HepG2 (cell line): ENCODE results near the gene EXOC1. TPM values are rescaled to one million over a fixed set of nuclear protein-coding genes. Genes with fewer than 3 reads are reported as not detected.
A peak's percentile ranks its signal among the peaks of the same experiment; 100 is the strongest.

Experiments used
- ATAC-seq: fragments of 200-7000 bp; cut with Tn5 transposase; 3 replicates; pipeline ENCODE4 v1.9.1; 2020; ENCODE audit warnings: mild to moderate bottlenecking, moderate library complexity
- BruUV-seq: library from RNA; stranded (reverse); fragments of 400-500 nt; replicated peaks from 2 replicates; lab custom pipeline; 2021; lab: Mats Ljungman, UMichigan
- CTCF ChIA-PET: fragments of 300-600 bp; formaldehyde crosslinking; extraction: SDS; loops from one replicate; lab custom pipeline; 2021; ENCODE audit warnings: low total read pairs, inconsistent platforms, low intra/inter-chr PET ratio; lab: Yijun Ruan, JAX
- POLR2A ChIA-PET: fragments of 350-600 bp; sonication (Branson Sonifier 250); formaldehyde crosslinking; loops from one replicate; lab custom pipeline; 2020; ENCODE audit warnings: antibody characterized with exemption, inconsistent platforms; lab: Yijun Ruan, JAX
- DNase-seq: peaks from one replicate; pipeline ENCODE4 v3.0.0-alpha.2; 2015; ENCODE audit warnings: low spot score
- FAIRE-seq: peaks from 3 replicates; lab custom pipeline; 2011; peaks lifted over from hg19 to GRCh38; lab: Jason Lieb, UNC
- H2AFZ ChIP-seq: one replicate; pipeline ENCODE4 v1.6.1; 2011; ENCODE audit warnings: low read length, inconsistent platforms
- H3K27ac ChIP-seq: fragments of 300-600 bp; 3 replicates; pipeline ENCODE4 v1.8.0; 2011; ENCODE audit warnings: mixed run types, mild to moderate bottlenecking, mixed read lengths, low read length, inconsistent platforms; ENCODE audit not compliant: insufficient read depth; ENCODE audit errors: extremely low read length
- H3K27me3 ChIP-seq, 2 experiments: fragments of 200-600 bp in 1 of 2; 2 replicates in 1 of 2; 3 replicates in 1 of 2; pipeline versions ENCODE4 v1.6.0 to v1.8.0; 2011; ENCODE audit warnings: low read length in 2 of 2, mild to moderate bottlenecking in 2 of 2, moderate library complexity in 2 of 2, inconsistent platforms in 1 of 2; ENCODE audit not compliant: insufficient read depth in 2 of 2, control insufficient read depth in 1 of 2
- H3K36me3 ChIP-seq, 2 experiments: fragments of 200-600 bp in 1 of 2; replicated peaks in 1 of 2; 2 replicates in 1 of 2; 3 replicates in 1 of 2; pipeline versions ENCODE4 v1.5.1 to v1.8.0; 2011; ENCODE audit warnings: low read length in 2 of 2, inconsistent platforms in 1 of 2; ENCODE audit not compliant: insufficient read depth in 2 of 2, control insufficient read depth in 1 of 2
- H3K4me1 ChIP-seq: 2 replicates; pipeline ENCODE4 v1.5.1; 2012; ENCODE audit warnings: low read length, inconsistent platforms; ENCODE audit not compliant: insufficient read depth
- H3K4me2 ChIP-seq: 2 replicates; pipeline ENCODE4 v1.6.0; 2011; ENCODE audit warnings: low read depth, low read length, inconsistent platforms
- H3K4me3 ChIP-seq, 3 experiments: fragments of 200-600 bp in 1 of 3; sonication (generic), shearing (Covaris generic) in 1 of 3; replicated peaks in 1 of 3; 2 replicates each; pipeline ENCODE4 v1.5.1; 2011 to 2016; ENCODE audit warnings: low read length in 3 of 3, inconsistent platforms in 2 of 3, low read depth in 2 of 3, mild to moderate bottlenecking in 2 of 3, control low read depth in 1 of 3, mixed read lengths in 1 of 3; ENCODE audit not compliant: insufficient read depth in 1 of 3
- H3K79me2 ChIP-seq: one replicate; pipeline ENCODE4 v1.6.1; 2011; ENCODE audit warnings: low read length, inconsistent platforms; ENCODE audit not compliant: insufficient read depth
- H3K9ac ChIP-seq: 2 replicates; pipeline ENCODE4 v1.6.0; 2011; ENCODE audit warnings: mild to moderate bottlenecking, low read depth, low read length, inconsistent platforms; ENCODE audit not compliant: insufficient read depth
- H3K9me3 ChIP-seq: 2 replicates; pipeline ENCODE4 v1.5.1; 2012; ENCODE audit warnings: mild to moderate bottlenecking, low read length
- H4K20me1 ChIP-seq: 2 replicates; pipeline ENCODE4 v1.6.0; 2011; ENCODE audit warnings: inconsistent platforms, mild to moderate bottlenecking, low read length, moderate library complexity; ENCODE audit not compliant: insufficient read depth
- EP300 ChIP-seq, 3 experiments: sonication (generic) in 1 of 3; formaldehyde crosslinking in 1 of 3; IDR thresholded peaks; 2 replicates each; pipeline versions ENCODE4 v1.5.1 to v1.6.1; 2011 to 2020; ENCODE audit warnings: low read depth in 2 of 3, low read length in 2 of 3, borderline replicate concordance in 1 of 3, improper control_type of control experiment in 1 of 3, mild to moderate bottlenecking in 1 of 3, missing genetic modification reagents in 1 of 3, moderate library complexity in 1 of 3
- HNF4G ChIP-seq, 2 experiments: sonication (generic) in 1 of 2; formaldehyde crosslinking in 1 of 2; IDR thresholded peaks; 2 replicates each; pipeline versions ENCODE4 v1.4.0 to v1.6.1; 2011 to 2020; ENCODE audit warnings: borderline replicate concordance in 2 of 2, low read depth in 2 of 2, mild to moderate bottlenecking in 2 of 2, low read length in 1 of 2, missing genetic modification reagents in 1 of 2, moderate library complexity in 1 of 2
- PITX1 ChIP-seq: sonication (generic); formaldehyde crosslinking; IDR thresholded peaks from 2 replicates; pipeline ENCODE4 v1.5.1; 2020; ENCODE audit warnings: mild to moderate bottlenecking, missing genetic modification reagents
- RFX5 ChIP-seq: IDR thresholded peaks from 2 replicates; pipeline ENCODE4 v1.6.1; 2011; ENCODE audit warnings: low read depth, low read length, improper control_type of control experiment
- ZNF205 ChIP-seq: IDR thresholded peaks from 2 replicates; pipeline ENCODE4 v1.6.1; 2018; ENCODE audit warnings: missing biosample characterization, missing genetic modification reagents
- ZNF670 ChIP-seq: sonication (generic); formaldehyde crosslinking; IDR thresholded peaks from 2 replicates; pipeline ENCODE4 v1.8.0; 2022; ENCODE audit warnings: mild to moderate bottlenecking, missing genetic modification reagents, borderline replicate concordance
- WGBS: methylation state at CpG from one replicate; pipeline ENCODE4 v1.1.6; 2017; ENCODE audit warnings: low lambda C conversion rate; 5-methylcytosine and 5-hydroxymethylcytosine counted together
- in situ Hi-C: cut with HindIII; loops from 2 replicates; pipeline ENCODE4 v1.10.0; 2017; ENCODE audit warnings: low pct_unique_long_range_greater_than_20kb; ENCODE audit not compliant: extremely low pct_ligation_motif_present
- intact Hi-C: fragments of 100-400 bp; cut with micrococcal nuclease; formaldehyde crosslinking; loops from one replicate; pipeline ENCODE4 v1.10.0; 2022; ENCODE audit not compliant: unreplicated experiment
- polyA plus RNA-seq, 8 experiments: library from polyadenylated mRNA; depleted of rRNA in 3 of 8; stranded (reverse) in 7 of 8; unstranded in 1 of 8; fragments of >200 nt; fragmentation: Illumina TruSeq in 4 of 8; extraction: Trizol in 4 of 8; gene quantifications; 2 replicates each; pipeline versions ENCODE4 v1.2.1 to v1.2.3, GENCODE V29; 2011 to 2016; ENCODE audit warnings: low read depth in 4 of 8, missing spikeins in 1 of 8, mixed read lengths in 1 of 8; ENCODE audit not compliant: insufficient read depth in 1 of 8
- total RNA-seq, 5 experiments: library from RNA; depleted of rRNA; stranded (reverse); fragments of >200 nt; fragmentation: Illumina TruSeq; extraction: Trizol; gene quantifications; 2 replicates each; pipeline ENCODE4 v1.2.3, GENCODE V29; 2016; ENCODE audit warnings: low read depth in 1 of 5
- TF ChIP-seq, protein P1 (sequence below): sonication (generic); formaldehyde crosslinking; IDR thresholded peaks from 2 replicates; pipeline ENCODE4 v1.5.0; 2020; ENCODE audit warnings: mild to moderate bottlenecking, missing genetic modification reagents, borderline replicate concordance

EXOC1 gene
- total and polyA plus RNA-seq, 2 of the 13 experiments (the other 11 are each of a cell fraction or from before 2014, with no cell fraction given) = 9.1 to 18.4 TPM

DNA sequence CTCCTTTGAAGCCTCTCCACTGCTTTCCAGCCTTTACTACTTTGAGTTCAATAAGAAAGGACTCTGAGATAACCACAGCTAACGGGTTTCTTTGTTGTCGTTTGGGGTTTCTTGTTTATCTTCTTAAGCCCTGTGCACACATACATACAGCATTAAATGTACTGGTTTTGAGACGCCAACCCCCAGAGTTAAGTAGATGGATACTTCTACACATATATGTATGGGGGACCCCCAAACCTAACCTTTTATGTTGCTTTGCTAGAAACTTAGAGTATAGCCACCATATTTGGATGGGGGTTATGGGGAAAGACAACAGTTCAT, 96.0 kb downstream of the EXOC1 start:
- BruUV-seq = no TSS peak
- ChIA-PET POLR2A (interaction anchor here (1.1 to 2.2 kb wide), 4 partner anchors 56 to 486 kb away, joined by 3 to 8 read pairs (median 4); partner anchors contain the start of genes AASDH, PAICS and PPAT), CTCF (interaction anchor here (1.3 kb wide), 1 partner anchor 352 kb away, joined by 5 read pairs; no protein-coding TSS in a partner anchor)
- Histone ChIP-seq H3K4me3 (peak overlapping the region; percentile 85 to 92 (median 85)), H3K4me2 (peak overlapping the region; percentile 97), H3K4me1 (peaks cover 31% of the 10 kb centered on the region), H3K9me3 (no peaks in the 10 kb centered on the region), H3K79me2 (peaks cover 4% of the 10 kb centered on the region), H3K9ac (peak overlapping the region; percentile 81), H3K27ac (peak overlapping the region; percentile 97), H4K20me1 (no peaks in the 10 kb centered on the region), H3K27me3 (no peaks in the 10 kb centered on the region; a peak in 1 of 5 replicates), H3K36me3 (peaks cover 0 to 3% of the 10 kb centered on the region in 2 experiments; a peak in 1 of 5 replicates), H2AFZ (peak overlapping the region; percentile 93)
- DNase-seq = no peak
- TF ChIP-seq, protein P1, sequence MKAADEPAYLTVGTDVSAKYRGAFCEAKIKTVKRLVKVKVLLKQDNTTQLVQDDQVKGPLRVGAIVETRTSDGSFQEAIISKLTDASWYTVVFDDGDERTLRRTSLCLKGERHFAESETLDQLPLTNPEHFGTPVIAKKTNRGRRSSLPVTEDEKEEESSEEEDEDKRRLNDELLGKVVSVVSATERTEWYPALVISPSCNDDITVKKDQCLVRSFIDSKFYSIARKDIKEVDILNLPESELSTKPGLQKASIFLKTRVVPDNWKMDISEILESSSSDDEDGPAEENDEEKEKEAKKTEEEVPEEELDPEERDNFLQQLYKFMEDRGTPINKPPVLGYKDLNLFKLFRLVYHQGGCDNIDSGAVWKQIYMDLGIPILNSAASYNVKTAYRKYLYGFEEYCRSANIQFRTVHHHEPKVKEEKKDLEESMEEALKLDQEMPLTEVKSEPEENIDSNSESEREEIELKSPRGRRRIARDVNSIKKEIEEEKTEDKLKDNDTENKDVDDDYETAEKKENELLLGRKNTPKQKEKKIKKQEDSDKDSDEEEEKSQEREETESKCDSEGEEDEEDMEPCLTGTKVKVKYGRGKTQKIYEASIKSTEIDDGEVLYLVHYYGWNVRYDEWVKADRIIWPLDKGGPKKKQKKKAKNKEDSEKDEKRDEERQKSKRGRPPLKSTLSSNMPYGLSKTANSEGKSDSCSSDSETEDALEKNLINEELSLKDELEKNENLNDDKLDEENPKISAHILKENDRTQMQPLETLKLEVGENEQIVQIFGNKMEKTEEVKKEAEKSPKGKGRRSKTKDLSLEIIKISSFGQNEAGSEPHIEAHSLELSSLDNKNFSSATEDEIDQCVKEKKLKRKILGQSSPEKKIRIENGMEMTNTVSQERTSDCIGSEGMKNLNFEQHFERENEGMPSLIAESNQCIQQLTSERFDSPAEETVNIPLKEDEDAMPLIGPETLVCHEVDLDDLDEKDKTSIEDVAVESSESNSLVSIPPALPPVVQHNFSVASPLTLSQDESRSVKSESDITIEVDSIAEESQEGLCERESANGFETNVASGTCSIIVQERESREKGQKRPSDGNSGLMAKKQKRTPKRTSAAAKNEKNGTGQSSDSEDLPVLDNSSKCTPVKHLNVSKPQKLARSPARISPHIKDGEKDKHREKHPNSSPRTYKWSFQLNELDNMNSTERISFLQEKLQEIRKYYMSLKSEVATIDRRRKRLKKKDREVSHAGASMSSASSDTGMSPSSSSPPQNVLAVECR (CRISPR knock-in tag) = no peak
- TF ChIP-seq HNF4G (IDR thresholded peaks at IDR 0.05; ENCODE audit: borderline replicate concordance, low read depth, low read length) (0 out of 2 replicates have a peak, but pooled peaks have one; percentile 50), HNF4G (CRISPR knock-in tag; IDR thresholded peaks at IDR 0.05; ENCODE audit: borderline replicate concordance, low read depth) (no peak), RFX5 (no peak), PITX1 (peak; percentile 71), EP300 (IDR thresholded peaks at IDR 0.05; ENCODE audit: low read depth in 2 of 2, low read length in 2 of 2) (peak in 1 of 2 experiments; percentile 52; a peak in 1 of 4 replicates), EP300 (CRISPR knock-in tag; IDR thresholded peaks at IDR 0.05; ENCODE audit: borderline replicate concordance) (no peak), ZNF205 (CRISPR knock-in tag) (0 out of 2 replicates have a peak, but pooled peaks have one; percentile 4), ZNF670 (peak; percentile 8; the same call in 1 of the 2 replicates)
- no peak for FAIRE-seq
- intact Hi-C loops (loop anchor here (2.0 to 10.0 kb wide), 3 partner anchors 99 to 438 kb away; partner anchors contain the start of gene AASDH), in situ Hi-C loops (loop anchor here (5.0 kb wide), 1 partner anchor 353 kb away; no protein-coding TSS in a partner anchor)
- WGBS = 0% methylated on average over 3 of the region's 3 CpGs
- peak; percentile 7 for ATAC-seq
